ENCODE results near the gene SDHB.

SDHB gene

DNA sequence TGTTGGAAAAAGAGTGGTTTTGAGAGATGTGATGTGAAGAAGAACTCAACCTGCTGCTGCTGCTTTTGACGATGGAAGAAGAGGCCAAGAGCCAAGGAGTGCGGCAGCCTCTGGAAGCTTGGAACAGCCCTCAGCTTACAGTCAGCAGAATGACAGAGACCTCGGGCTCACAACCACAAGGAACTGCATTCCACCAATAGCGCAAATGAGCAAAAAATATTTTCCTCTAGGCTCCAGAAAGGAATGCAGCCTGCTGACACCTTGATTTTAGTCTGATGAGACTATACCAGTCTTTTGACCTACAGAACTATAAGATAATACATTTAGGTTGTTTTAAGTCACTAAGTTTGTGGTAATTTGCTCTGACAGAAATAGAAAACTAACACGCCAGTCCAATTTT is 10.2 kb downstream of the SDHB start:
- DNase-seq, result no peak

DNA sequence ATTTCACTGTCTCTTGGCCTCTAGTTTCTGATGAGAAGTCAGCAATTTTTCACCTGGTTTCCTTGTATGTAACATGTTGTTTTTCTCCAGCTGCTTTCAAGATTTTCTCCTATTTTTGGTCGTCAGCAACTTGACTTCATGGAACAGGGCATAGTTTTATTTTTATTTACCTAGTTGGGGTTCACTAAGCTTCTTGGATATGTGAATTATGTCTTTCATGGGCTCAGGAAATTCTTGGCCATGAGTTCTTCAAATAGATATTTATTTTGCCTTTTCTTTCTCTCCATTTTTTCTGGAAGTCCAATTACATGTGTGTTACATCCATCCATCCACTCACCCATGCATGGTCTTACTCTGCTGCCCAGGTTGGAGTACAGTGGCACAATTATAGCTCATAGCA is 13.7 kb downstream of the SDHB start:
- no peak for DNase-seq

DNA sequence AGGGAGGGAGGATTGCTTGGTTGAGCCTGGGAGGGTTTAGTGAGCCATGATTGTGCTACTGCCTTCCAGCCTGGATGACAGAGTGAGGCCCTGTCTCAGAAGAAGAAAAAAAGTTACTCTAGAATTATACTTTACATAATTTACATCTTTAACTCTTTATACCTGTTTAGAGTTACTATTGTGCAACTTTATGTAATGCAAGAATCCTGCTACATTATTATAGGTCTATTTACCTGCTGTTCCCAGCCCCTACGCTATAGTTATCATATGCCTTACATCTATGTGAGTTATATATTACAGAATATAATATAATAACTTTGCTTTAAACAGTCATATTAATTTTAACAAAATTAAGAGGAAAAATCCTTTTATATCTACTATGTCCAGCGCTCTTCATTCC is 14.3 kb downstream of the SDHB start:
- no peak for DNase-seq

DNA sequence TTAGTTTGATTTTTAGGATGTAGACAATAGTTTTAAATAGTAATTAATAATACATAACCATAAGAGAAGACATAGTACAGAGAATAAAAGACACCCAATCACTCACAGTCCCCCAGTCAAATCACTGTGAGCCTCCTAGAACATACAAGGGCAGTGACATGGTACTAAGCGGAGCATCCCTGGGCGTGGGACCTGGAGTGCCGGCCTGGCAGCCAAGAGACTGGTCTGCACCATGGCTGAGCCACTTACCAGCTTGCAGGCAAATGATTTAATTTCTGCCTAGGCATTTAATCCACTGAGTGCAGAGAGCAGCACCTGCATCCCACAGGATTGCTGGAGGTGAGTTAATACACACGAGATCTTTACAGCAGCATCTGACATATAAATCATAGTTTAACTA is 20.4 kb downstream of the SDHB start:
- no peak for DNase-seq

DNA sequence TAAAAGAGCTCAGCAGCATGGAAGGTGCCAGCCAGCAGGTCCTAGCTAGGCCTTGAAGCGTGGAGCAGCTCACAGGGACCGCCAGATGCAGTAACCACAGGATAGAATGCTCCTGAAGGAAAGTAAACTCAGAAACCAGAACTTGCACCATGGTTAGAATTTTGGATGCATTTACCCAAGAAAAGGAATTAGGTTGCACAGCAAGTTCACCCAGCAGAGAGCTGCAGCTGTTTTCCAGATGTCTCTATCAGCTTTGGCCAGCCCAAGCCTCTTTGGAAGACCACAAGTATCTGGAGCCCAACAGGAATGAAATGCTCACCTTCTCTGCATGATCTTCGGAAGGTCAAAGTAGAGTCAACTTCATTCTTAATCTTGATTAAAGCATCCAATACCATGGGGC is 21.1 kb downstream of the SDHB start:
- no peak for DNase-seq

DNA sequence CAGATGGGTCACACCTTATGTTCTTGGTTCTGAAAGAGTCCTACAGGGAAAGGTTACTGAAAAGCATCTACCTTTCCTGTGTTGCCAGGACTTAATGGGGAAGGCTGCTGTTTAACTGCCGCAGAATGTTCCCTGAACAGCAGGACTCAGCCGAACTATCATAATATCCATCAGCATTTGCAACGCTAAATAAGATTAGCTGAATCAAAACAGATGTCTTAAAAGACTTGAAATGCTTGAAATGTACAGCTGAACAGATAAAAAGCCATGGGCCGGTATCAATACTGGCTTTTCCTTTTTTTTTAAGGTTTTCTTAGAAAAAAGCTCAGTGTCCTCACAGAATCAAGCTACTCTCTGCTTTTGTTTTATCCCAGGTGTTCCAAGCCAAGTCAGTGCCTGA is 22.4 kb downstream of the SDHB start:
- no peak for DNase-seq

DNA sequence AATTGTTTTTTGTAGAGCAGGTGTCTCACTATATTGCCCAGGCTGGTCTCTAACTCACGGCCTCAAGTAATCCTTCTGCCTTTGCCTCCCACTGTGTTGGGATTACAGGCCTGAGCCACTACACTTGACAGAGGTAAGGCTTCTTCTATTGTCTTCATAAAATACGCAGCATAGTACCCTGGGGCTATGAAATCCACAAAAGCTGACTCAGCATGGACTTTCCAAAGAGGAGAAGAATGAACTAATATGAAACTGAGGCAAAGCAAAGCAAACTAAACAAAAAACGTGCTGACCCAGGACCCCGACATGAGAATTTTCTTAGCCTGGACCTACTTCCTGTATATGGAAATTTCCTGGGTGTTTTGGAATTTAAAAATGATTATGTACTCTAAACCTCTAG is 23.6 kb downstream of the SDHB start:
- DNase-seq, result no peak

DNA sequence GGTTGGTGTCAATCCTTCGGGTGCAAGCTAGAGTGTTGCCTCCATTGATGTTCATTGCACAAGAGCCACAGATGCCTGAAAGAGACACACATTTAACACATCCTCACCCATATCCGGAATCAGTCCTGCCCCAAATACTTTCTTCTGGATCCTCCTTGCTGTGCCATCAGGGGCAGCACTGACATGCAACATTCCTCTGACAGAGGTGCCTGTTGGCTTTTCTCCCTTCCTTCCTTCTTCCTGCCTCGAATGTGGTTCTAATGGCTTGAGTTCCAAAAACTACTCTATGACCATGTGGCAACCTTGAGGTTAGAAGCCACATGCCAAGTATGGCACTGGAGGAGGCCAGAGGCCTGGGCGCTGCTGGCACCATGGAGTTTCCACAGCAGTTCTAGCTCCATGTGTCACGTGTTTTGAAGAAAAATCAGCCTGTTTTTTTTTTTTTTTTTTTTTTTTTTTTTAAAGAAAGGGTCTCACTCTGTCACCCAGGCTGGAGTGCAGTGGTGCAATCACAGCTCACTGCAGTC is 25.1 kb downstream of the SDHB start:
- no peak for DNase-seq

DNA sequence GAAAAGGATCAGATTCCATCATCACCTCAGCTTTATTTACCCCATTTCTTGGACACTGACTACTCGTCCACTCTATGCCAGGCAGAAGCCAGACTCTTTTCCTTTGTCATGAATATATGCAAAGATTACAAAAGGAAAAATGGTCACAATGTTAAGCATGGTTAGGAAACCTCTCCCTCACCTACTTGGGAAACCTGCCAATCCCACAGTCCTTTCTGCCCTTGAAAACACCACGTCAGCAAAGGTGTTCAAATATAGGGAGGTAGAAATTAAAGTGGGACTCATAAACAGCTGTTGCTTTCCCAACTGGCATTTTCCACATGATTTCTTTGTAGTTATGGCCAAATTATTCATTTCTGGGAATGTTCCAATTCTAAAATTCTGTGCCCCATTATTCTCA is 25.9 kb downstream of the SDHB start:
- DNase-seq, result no peak

DNA sequence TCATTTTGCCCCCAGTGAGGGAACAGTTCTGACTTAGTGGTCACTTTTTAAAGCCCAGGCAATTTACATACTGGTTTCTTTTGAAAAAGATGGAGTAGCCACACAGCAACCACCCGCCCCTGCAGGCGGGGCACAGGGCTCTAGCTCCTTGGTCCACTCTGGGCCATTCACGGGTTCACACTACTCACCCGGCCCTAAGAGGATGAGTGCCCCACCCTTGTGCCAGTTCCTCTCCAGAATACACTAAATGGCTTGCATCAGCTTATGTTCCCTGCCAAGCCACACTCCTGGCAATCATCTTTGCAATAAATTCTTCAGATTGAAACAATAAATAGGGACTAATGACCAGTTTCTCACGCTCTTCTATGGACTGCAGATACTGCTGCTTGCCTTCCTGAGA is 26.4 kb downstream of the SDHB start:
- no peak for DNase-seq

DNA sequence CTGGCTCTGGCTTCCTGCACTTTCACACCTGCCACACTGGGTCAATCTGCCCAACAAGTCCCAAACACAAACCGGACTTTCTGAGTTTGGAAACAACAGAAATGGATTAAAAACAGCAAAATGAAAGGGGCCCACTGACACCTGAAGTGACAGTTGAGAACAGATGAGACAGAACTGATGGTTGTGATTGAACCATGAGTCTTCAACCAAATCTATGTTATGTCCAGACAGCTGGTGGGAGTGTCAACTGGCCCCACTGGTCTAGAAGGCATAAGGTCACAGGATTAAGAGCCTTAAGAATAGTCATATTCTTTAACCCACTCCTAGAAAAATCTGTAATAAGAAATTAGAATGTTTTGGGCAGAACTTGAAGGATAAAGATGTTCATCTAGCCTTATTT is 29.1 kb downstream of the SDHB start:
- no peak for DNase-seq

DNA sequence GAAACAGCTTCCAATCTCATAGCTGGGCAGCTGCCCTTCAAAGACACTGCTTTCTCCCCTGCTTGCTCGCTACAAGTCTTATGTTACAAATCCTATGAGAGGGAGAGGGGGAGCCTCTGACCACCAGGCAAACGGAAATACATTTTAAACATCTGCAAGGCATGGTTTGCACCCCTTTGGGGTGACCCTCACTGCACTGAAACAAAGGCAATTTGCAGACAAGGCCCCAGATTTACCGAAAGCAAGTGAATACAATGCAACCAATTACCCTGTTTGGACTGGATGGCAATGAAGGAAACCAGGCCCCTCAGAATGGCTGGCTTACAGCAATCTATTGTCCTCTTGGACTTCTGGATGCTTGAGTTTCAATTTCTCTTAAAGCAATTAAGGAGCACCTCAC is 30.3 kb downstream of the SDHB start:
- DNase-seq, result no peak

DNA sequence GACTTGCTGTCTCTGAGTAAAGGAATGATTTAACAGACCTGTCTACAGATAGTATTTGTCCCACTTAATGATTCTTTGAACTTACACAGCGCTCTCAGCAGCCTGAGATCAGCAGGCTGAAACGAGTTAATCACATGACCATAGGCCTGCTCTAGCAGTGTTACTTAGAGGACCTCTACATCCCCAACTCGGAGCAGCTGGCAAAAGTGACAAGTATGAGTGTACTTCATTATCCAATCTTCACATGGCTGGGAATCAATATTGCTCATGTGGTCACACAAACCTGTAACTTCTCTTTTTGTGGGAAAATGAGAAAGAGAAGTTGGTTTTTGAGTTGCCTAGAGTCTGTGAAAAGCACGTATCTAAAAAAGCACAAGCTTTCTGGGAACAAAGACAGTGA is 30.7 kb downstream of the SDHB start:
- no peak for DNase-seq

DNA sequence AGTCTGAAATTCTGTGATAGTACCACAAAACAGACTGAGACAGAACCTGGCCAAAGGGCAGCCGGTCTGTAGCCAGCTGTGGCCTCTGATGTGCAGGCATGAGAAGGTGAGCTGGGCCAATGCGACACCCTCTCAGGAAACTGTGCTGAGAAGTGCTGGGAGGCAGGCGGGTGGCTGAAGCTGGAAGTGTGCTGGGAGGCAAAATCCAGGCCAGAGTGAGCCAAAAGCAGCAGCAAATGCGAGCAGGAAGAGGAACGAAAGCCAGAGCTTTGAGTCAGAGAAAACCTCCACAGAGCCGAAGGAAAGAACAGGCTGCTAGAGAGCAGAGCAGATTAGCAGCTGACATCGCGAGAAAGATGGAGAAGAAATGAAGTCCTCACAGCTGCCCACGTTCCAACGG is 31.9 kb downstream of the SDHB start:
- no peak for DNase-seq

DNA sequence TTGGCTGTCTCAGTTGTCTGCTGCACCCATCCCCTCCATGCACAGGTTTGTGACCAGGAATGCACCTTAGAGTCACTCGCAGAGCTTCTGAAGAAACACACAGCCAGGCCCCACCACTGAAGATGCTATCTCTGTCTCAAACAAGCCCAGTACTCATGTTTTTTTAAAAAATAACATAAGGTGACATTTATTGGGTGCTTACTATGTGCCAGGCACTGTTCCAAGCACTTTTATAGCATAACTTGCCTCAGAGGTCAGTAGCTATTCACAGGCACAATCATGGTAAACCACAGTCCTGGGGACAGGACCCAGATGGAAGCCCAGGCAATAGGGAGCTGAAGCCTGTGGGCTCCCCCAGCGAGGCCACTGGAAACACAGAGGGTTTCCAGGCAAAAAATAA is 33.3 kb downstream of the SDHB start:
- no peak for DNase-seq

DNA sequence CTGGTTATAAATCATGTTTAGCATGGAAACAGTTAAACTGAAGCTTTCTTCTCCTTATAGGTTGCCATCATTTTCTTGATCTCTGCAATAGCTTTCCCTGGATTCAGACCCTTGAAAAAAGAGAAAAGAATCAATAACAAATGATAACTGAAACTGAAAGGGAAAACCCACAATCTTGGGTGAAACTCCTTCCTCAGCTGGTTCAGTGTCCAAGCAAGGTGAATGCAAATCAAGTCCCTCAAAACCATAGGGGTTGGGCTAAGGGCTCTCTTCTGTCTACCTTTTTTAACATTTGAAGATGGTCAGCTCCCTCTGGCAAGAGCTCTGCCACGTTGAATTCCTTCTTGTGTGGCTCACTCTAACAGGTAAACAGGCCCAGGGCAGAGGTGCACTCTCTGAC is 35.0 kb downstream of the SDHB start:
- DNase-seq, result no peak

DNA sequence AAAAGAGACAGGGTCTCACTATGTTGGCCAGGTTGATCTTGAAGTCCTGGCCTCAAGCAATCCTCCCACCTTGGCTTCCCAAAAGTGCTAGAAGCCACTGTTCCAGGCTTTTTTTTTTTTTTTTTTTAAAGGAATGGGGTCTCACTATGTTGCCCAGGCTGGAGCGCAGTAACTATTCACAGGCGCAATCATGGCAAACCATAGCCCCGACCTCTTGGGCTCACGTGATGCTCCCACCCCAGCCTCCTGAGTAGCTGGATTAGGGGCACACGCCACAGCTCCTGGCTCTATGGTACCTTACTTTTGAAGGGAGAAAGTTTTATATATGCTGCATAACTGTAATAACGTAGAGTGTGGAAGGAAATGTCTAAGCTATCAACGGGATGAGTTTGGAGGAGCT is 36.4 kb downstream of the SDHB start:
- DNase-seq, result no peak

DNA sequence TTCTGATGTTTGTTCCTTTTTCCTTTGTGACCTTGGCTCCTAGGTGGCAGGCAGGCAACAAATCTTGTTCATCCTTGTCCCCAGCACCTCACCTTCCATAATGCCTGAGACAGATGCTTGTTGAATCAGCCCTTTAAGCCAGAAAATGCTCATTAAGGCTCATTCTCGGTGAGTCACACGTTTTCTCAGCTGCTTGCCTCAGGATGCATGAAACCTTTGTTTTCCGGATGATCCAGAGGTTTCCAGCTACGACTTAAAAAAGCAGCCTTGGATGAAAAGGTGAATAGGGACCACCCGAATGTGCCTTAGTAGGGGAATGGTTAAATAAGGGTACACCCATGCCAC is 37.5 kb downstream of the SDHB start:
- DNase-seq, result no peak

DNA sequence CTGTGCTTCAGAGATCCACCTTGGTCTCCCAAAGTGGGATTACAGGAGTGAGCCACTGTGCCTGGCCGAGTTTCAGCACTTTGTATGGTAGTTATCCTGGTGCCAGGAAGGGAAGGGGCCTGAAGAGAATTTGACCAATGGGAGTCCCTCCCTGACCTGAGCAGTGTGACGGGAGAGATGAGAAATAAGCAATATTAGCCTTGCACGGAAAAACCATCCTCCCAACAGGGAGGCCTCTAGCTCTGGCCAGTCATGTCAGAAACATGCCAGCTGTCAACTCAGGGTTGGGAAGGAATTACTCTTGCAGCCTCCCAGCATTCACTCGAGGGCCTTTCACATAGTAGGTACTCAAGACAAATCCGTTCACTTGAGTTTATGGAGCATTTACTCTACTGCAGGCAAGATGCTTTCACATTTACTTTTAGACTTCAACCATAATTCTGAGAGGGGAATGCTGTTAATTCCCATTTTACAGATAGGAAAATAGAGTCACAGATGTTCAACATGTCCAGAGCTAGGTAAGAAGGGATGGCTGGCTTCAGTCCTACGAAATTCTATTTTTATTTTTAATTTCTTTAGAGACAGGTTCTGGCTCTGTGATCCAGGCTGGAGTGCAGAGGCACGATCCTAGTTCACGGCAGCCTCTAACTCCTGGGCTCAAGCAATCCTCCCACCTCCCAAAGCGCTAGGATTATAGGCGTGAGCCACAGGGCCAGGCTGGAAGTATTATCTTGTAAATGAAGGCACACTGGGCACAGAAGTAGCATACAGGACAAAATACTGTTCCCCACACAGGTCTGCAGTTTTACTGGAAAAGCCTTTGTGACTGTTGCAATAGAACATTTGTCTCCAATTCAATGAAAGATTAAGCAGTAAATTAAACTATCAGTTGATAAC is 38.9 kb downstream of the SDHB start:
- no peak for DNase-seq

DNA sequence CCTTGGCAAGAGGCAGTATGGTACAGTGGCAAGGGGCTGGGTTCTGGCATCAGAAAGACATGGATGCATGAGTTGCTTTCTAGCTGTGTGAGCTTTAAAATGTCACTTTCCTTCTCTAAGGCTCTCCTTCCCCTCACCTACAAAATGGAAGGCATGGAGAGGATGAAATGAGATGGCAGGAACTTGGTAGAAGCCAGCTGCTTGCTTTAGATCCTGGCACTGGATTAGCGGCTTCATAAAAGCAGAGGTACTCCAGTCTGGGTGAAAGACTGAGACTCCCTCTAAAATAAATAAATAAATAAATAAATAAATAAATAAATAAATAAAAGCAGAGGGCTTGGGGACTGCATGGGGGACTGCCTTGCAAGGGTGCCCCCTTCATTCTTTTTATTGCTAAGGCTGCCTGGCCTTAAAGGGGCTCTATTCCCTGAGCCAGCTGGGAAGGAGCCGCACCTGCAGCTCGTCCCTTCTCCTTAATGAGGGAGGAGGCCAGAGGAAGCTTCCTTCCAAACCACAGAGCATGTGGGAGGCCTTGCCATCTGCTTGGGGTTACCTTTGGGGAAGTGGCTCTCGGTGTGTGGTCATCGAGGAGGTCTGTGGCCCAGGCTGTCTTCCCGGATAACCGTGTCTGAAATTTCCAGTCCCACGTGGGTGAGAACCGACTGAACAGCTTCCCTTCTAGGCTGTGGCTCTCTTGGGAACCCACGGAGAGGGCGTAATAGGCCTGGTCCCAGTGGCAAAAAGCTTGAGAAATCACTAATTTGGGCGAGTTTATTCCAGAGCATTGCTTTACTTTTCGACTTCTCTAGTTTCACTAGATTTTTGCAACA is 40.1 kb downstream of the SDHB start:
- no peak for DNase-seq

DNA sequence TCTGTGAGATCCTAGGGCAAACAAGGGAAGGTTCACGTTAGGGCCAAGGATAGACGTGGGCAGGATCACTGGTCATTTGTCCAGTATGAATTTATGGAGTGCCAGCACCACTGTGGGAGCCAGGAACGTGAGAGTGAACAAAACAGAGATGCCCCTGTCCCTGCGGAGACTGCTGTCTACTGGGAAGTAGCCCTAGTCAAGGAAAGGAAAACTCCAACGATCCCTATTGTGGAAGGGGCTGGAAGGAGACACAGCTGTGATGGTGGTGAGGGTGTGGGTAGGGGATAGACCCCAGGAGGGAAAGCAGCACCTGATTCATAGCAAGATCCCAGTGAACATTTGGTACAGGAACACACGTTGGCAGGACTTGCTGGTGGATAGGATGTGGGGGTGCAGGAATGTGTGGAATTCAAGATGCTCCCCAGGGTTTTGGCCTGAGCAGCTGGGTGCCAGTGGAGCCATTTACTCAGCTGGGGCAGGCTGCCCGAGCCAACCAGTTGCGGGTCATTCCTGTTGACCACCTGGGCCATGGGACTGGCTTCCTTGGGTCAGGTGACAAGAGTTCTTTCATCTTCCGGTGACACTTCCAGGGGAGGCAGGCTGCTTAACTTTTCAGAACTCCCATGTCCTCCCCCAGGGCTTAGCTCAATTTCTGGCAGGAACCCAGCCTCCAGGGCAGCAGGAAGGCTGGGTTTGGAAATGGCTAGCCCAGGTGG is 40.9 kb downstream of the SDHB start:
- DNase-seq, result no peak

DNA sequence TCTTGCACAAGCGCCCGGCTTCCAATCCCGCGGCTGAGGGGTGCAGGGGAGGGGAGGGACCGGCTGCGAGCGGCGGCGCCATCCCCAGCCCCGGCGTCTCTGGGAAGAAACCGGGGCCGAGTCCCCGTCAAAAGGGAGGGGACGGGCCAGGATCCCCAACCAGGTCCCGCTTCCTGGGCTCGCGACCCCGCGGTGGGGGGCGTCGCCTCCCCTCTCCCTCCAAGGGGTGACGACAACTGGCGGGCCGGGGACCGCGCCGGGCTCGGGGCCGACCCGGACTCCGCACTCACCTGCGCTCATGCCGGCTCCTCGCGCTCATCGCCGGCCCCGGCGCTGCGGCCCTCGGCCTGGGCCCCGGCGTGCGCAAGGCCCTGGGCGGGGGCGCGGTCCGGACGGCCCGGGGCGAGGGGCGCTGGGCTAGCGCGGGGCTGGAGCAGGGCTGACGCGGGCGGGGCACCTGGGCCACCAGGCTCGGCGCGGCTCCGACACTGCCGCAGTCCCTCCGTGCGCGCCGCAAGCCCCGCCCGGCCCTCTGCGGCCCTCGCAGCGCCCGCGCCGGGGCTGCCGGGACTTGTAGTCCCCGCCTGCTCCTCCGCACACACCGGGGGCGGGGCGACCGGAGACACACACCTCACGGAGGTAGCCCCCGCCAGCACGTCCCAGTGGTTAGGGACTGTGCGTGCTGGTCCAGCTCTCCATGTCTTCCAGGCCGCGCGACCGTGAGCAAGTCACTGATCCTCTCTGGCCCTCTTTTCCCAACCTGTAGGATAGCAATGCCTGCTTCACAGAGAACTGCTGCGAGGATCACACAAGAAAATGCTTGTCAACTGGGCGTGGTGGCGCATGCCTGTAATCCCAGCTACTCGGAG is 42.2 kb downstream of the SDHB start, which contains the start of gene ATP13A2:
TSS of gene ATP13A2 (minus strand) at position 490 of the 869 bp plus-strand sequence. CDS start at position 300, 190 bp downstream.
- peak; percentile 89 for DNase-seq

All from stimulated activated CD4-positive, alpha-beta T cell treated with anti-CD3 and anti-CD28 coated beads, Interleukin-15, amount 100 ng/mL, for 24 hours (primary cell).